ENCODE data around the gene SUCLG2. TPM values are rescaled to one million over a fixed set of nuclear protein-coding genes. Genes with fewer than 3 reads are reported as not detected.
A peak's percentile ranks its signal among the peaks of the same experiment; 100 is the strongest.

SUCLG2 gene
- total RNA-seq, 1 donor from 2014 or later, result 29.5 TPM

DNA sequence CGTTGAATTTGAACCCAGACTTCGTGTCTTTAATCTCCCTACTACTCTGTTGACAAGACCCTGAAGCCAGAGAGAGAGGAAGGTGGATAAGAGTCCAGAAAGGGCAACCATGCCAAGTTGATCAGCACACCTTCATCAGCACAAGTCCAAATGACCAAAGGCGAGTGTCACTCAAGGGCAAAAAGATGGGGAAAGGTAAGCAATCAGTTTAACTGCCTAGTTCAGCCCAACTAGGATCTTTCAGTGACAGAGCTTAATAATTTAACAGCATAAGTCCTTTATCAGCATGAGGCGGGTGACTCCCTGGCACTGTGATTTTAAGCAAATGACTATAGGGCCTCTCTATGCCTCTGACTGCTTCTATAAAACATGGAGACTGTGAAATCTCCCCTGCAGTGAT is 6.2 kb downstream of the SUCLG2 start:
- intact Hi-C loops (cut with DNase I), result no loop called here
- no peak for DNase-seq (ENCODE audit: extremely low spot score in 2 of 2)
- Histone ChIP-seq H3K4me3 (no peak overlapping the region), H3K27ac (no peak overlapping the region), H3K4me1 (peaks cover 23% of the 10 kb centered on the region), H3K27me3 (no peaks in the 10 kb centered on the region), H3K9me3 (no peaks in the 10 kb centered on the region), H3K36me3 (no peaks in the 10 kb centered on the region)
- TF ChIP-seq, protein P1, sequence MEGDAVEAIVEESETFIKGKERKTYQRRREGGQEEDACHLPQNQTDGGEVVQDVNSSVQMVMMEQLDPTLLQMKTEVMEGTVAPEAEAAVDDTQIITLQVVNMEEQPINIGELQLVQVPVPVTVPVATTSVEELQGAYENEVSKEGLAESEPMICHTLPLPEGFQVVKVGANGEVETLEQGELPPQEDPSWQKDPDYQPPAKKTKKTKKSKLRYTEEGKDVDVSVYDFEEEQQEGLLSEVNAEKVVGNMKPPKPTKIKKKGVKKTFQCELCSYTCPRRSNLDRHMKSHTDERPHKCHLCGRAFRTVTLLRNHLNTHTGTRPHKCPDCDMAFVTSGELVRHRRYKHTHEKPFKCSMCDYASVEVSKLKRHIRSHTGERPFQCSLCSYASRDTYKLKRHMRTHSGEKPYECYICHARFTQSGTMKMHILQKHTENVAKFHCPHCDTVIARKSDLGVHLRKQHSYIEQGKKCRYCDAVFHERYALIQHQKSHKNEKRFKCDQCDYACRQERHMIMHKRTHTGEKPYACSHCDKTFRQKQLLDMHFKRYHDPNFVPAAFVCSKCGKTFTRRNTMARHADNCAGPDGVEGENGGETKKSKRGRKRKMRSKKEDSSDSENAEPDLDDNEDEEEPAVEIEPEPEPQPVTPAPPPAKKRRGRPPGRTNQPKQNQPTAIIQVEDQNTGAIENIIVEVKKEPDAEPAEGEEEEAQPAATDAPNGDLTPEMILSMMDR (IDR thresholded peaks at IDR 0.05), result no peak
- TF ChIP-seq POLR2A (IDR thresholded peaks at IDR 0.05) (no peak), POLR2AphosphoS5 (IDR thresholded peaks at IDR 0.05; ENCODE audit: insufficient read depth in 1 of 2, low read depth in 1 of 2) (no peak)

- H3K36me3 ChIP-seq, result no peaks in the 10 kb centered on the region
- H3K27ac ChIP-seq, result no peak overlapping the region
- H3K9me3 ChIP-seq, result no peaks in the 10 kb centered on the region
- H3K27me3 ChIP-seq, result no peaks in the 10 kb centered on the region
- no peak for TF ChIP-seq POLR2A (IDR thresholded peaks at IDR 0.05)
- peak in 1 of 2 donors; percentile 37 for TF ChIP-seq POLR2AphosphoS5 (IDR thresholded peaks at IDR 0.05; ENCODE audit: insufficient read depth in 1 of 2, low read depth in 1 of 2)
- H3K4me3 ChIP-seq, result no peak overlapping the region
- no peak for DNase-seq (ENCODE audit: extremely low spot score in 2 of 2)
- H3K4me1 ChIP-seq, result peaks cover 17% of the 10 kb centered on the region
- intact Hi-C loops (cut with DNase I), result no loop called here
These were observed 7.0 kb downstream of the SUCLG2 start for GRCh38 chr3:67647390-67647878.

DNA sequence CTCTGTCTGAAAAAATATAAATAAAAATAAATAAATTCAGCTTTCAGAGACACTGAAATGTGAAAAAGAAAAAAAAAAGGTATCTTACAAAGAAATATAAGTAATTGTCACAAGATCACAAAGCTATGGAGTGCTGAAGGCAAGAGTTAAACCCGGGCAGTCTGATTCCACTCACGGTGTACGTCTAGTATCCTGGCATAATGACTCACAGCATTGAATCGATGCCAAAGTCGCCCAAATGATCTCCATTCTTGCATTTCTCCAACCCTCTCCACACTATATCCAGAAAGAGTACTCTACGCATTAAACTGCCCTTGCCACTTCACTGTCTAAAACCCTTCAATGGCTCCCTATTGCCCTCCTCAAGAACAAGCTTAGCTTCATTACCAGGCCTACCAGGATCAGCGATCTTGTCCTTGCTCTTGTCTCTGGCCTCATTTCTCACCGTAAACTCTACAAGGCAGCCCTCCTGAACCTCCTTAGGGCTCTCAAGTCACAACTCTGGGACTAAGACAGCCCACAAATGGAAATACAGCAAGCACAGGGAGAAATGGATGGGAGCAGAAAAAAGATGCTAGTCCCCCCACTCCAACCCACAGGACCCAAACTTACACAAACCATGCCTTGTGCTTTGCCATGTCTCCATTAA is 7.7 kb downstream of the SUCLG2 start:
- Histone ChIP-seq H3K27me3 (no peaks in the 10 kb centered on the region), H3K9me3 (no peaks in the 10 kb centered on the region), H3K27ac (no peak overlapping the region), H3K4me1 (peaks cover 17% of the 10 kb centered on the region), H3K36me3 (no peaks in the 10 kb centered on the region), H3K4me3 (no peak overlapping the region)
- DNase-seq (ENCODE audit: extremely low spot score in 2 of 2), result no peak
- intact Hi-C loops (cut with DNase I), result no loop called here
- no peak for TF ChIP-seq POLR2AphosphoS5 (IDR thresholded peaks at IDR 0.05; ENCODE audit: insufficient read depth in 1 of 2, low read depth in 1 of 2)
- TF ChIP-seq POLR2A (IDR thresholded peaks at IDR 0.05), result no peak
- TF ChIP-seq, protein P1 (IDR thresholded peaks at IDR 0.05), result no peak

DNA sequence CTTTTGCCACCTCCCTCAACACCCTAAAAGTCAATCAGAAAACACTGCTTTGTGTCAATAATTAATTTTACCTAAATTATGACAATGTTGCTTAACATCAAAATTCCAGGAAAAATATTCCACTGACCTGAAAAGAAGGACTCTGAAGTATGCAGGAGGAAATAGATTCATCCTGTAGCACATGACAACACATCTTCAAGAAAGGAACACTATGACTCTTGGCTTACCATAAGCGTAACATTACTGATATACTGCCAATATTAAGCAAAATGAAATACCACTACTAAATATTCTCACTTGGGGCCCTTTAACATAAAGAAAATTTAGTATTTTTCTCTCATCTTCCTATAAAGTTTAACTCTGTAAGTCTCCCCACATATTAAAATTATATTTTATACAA is 9.6 kb downstream of the SUCLG2 start:
- Histone ChIP-seq H3K9me3 (no peaks in the 10 kb centered on the region), H3K27me3 (no peaks in the 10 kb centered on the region), H3K36me3 (no peaks in the 10 kb centered on the region), H3K27ac (no peak overlapping the region), H3K4me1 (peaks cover 4% of the 10 kb centered on the region), H3K4me3 (no peak overlapping the region)
- intact Hi-C loops (cut with DNase I), result no loop called here
- TF ChIP-seq, protein P1 (IDR thresholded peaks at IDR 0.05), result no peak
- TF ChIP-seq POLR2A (IDR thresholded peaks at IDR 0.05) (no peak), POLR2AphosphoS5 (IDR thresholded peaks at IDR 0.05; ENCODE audit: insufficient read depth in 1 of 2, low read depth in 1 of 2) (no peak)
- DNase-seq (ENCODE audit: extremely low spot score in 2 of 2), result no peak

DNA sequence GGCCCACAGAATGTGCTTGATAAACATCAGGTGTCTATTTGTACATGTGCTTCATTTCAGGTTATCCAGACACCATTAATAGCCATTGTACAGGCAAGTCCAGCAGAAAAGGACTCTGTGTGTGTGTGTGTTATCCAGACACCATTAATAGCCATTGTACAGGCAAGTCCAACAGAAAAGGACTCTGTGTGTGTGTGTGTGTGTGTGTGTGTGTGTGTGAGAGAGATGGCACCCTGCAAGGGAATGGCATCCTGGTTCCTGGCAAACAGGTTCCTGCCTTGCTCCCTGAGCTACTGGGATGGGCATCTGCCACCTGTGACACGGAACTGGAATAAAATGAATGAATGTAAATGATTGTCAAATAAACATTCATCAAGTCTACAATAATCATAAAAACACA is 11.7 kb downstream of the SUCLG2 start:
- H3K9me3 ChIP-seq, result no peaks in the 10 kb centered on the region
- H3K4me3 ChIP-seq, result no peak overlapping the region
- peaks cover 15% of the 10 kb centered on the region for H3K4me1 ChIP-seq
- H3K36me3 ChIP-seq, result no peaks in the 10 kb centered on the region
- DNase-seq (ENCODE audit: extremely low spot score in 2 of 2), result no peak
- no peak overlapping the region for H3K27ac ChIP-seq
- H3K27me3 ChIP-seq, result no peaks in the 10 kb centered on the region
- TF ChIP-seq, protein P1 (IDR thresholded peaks at IDR 0.05), result no peak
- TF ChIP-seq POLR2A (IDR thresholded peaks at IDR 0.05) (no peak), POLR2AphosphoS5 (IDR thresholded peaks at IDR 0.05; ENCODE audit: insufficient read depth in 1 of 2, low read depth in 1 of 2) (no peak)
- intact Hi-C loops (cut with DNase I), result no loop called here
